Neural progenitor cell (in vitro differentiated cells): ENCODE data around the gene WEE1.

Source experiments
- CTCF ChIP-seq: fragments of 200-600 bp; sonication (generic); IDR thresholded peaks from 2 replicates; pipeline ENCODE4 v1.5.1; 2017; ENCODE audit warnings: antibody characterized with exemption, mild to moderate bottlenecking
- EZH2 ChIP-seq: fragments of 200-600 bp; sonication (generic); IDR thresholded peaks from 2 replicates; pipeline ENCODE4 v1.6.1; 2017; ENCODE audit warnings: antibody characterized with exemption, mild to moderate bottlenecking, moderate library complexity
- EZH2phosphoT487 ChIP-seq: fragments of 200-600 bp; sonication (generic); IDR thresholded peaks from 2 replicates; pipeline ENCODE4 v1.6.1; 2017; ENCODE audit warnings: antibody characterized with exemption

- TF ChIP-seq CTCF (no peak), EZH2 (no peak), EZH2phosphoT487 (no peak)
Observed at GRCh38 chr11:9538548-9538947, 34.9 kb upstream of the WEE1 start.
